KG1 (cell line): ENCODE results near the gene KDM7A.

Experiments
- DNase-seq: peaks from one replicate; lab custom pipeline; 2025; lab: John Stamatoyannopoulos, UW

KDM7A gene

DNA sequence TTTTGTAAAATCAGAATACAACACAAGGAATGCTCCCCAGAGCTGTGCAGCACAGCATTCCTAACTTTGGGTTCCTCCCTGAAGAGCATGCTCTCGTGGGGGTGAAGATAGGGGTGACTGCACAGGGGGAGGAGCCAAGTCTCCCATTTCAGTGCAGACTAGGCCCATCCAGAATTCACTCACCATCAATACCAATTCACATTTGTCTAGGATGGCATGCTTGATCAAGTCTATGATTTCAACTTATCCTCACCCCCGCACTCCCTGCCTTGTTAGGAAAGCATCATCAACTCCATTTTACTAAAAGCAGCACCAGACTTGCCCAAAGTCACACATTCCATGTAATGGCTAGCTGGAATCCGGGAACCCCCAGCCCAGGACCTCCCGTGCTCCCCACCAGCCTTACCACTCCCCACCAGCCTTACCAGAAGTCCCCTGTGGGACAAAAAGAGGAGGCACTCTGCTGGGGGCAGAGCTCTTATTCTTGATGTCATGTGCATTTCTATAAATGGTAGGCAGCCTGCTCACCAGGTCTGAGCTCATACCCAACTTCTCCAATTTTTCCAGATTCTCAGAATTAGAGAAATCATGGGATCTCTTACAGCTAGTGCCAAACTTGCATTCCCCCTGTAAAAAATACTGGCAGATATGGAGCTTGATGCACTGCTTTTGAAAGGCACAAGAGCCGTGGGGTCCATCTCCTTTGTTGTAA, 120.2 kb downstream of the KDM7A start:
- DNase-seq = no peak

DNA sequence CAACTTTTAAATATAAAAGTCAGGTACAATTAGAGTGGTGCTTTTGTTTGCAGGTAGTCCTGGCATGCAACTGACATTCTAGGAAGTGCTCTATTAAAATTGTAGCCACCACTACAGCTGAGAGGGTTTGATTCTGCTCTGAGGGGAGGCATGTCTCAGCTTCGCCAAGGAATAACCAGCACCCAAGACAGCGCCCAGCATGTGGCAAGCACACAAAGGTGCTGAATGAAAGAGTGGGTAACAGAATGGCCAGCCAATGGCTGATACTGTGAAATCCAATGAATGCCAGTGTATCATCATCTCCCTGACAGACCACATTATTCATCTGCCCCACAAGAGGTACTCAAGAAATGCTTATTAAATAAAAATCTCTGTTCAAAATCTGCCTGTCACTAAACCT, 121.0 kb downstream of the KDM7A start:
- no peak for DNase-seq

DNA sequence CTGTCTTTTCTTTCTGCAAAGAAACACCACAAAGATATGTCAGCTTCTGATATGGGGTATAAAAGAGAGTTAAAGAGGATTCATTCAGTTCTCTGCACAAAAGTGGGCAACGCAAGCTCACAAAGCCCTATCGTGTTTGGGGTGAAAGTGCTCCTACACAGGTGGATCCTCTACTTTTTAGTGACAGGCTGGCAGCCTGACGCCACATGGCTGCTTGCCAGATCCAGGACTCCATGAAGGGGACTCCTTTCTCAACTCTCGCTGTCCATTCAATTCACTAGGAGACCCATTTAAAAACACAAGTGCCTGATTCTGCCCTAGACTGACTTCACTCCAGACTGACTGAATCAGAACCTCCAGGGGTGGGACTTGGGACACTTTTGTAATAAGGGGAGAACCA, 122.0 kb downstream of the KDM7A start:
- no peak for DNase-seq

DNA sequence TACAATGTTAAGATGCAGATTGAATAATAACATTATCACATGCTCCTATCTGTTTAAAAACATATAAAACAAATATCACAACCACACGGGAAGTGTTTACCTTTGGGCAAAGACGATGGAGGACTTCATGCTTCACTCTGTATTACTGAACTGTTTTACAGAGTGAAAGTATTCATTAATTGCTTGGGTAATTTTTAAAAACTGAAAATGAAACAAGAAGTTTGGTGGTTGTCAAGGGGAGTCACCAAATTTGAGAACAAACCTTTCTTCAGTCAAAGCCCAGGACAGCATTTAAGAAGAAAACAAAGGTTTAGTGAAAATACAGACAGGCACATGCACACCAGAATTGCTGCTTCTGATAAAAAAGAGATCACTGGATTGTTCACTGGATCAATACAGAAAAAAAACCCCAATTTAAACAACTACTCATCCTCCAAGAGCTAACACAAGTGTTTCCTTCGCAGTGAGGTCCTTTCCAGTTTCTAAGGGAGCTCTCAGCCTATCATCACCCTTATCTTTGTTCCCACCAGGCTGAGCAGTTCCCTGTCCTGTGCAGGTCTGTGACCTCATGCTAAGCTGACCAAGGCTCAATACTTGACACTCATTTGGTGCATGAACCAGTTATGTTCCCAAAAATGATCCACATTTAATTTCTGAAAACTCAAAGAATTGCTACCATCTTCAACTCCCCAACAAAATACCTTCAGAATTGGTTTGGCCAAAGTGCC, 122.8 kb downstream of the KDM7A start:
- no peak for DNase-seq

DNA sequence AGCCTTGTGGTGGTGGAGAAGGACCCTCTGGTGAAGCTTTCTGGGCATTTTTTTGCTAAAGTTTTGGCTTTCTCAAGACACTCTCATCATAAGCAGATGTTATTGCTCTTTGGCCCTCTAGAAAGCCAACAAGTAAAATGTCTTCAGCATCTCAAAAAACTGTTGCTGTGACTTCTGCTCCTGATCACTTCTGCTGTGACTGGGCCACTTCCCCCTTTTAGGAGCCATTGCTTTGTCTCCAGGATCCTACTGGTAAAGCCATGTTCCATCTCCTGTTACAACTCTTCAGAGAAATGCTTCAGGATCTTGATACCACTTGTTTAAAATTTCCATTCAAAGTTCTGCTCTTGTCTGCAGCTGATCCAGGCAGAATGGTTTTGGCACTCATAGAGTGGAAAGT, 125.0 kb downstream of the KDM7A start:
- DNase-seq = no peak

DNA sequence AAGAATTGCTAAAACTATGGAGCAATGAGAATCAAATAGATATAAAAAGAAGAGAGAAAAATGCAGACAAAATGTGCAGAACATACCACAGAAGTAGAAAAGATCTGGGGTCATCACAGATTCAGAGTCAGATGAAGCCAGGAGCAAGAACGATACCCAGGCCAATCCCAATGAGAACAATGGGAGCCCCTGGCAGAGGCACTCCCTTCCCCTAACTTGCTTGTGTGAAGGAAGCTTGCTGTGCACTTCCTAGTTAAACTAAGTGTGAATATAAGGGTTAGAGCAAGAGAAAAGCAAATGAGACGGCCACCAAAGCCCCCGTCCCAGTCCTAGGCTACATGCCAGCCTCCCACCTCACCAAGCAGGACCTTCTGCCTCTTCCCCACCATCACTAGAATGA, 126.7 kb downstream of the KDM7A start:
- DNase-seq = no peak

DNA sequence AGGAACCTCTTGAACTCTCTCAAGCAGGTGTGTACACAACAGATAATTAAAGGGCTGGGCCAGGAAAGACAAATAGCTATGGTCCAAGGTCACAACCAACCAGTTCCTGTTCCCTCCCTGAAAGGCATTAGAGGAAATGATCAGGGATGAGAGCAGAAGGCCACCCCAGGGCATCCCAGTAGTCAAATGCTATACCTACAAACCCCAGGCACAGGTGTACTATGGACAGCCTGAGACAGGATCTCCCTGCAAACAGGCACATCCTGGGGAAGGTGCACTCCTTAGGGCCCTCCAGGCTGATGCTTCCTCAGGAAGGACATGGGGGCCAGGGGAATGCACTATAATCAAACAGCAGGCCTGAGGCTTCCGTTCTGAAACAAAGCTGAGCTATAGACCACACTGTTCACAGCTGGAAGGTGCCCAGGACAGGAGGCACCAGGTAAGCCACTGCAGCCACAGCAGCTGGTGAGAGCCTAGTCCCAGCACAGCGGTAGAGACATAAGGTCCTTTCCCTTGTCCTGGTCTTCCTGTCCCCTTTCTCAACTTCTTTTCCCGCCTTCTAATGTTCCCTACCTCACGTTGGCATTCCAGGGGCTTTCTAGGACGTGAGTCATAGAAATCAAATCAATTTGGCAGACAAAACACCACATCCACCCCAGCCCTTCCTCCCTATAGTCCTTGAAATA, 127.3 kb downstream of the KDM7A start:
- no peak for DNase-seq

DNA sequence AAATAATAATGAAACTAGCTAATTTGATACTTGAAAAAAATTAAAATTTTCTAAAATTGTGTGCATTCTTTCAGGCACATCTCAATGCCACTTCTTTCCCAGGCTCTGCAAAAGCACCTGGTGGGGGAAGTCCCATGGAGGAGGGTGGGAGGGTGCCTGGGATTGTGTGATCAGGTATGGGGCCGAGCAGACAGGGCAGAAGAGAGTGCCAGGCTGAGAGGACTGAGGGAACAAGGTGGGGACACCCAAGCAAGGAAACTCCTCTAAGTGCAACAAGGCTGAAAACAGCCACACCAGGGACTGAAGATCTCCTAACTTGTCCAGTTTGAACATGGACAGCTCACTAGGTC, 127.8 kb downstream of the KDM7A start:
- DNase-seq = no peak

DNA sequence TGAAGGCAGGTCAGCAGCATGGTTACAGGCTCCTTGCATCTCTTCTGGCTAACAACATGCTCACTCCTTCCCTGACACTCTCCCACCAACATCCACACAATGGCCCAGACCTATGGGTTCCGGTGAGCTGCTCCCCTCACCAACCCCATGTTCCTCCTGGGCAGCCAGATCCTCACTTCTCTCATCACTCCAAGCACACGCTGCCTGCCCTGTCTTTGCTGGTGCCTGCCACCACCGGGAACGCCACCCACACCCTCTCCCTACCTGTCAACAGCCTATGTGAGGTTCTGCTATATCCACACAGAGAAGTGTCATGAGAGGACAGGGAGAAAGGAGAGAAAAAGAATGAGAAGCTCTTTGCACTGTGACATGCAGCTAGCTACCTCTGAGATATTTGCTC, 128.6 kb downstream of the KDM7A start:
- DNase-seq = no peak

DNA sequence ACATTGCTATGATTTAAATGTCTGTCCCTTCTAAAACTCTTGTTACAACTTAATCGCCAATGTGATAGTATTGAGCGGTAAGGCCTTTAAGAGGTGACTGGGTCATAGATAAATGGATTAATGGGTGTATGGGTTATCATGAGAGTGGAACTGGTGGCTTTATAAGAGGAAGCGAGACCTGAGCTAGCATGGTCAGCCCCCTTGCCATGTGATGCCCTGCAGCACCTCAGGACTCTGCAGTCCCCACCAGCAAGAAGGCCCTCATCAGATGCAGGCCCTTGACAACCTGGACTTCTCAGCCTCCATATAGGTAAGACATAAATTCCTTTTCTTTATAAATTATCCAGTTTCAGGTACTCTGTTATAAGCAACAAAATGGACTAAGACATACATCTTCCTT, 129.6 kb downstream of the KDM7A start:
- no peak for DNase-seq

DNA sequence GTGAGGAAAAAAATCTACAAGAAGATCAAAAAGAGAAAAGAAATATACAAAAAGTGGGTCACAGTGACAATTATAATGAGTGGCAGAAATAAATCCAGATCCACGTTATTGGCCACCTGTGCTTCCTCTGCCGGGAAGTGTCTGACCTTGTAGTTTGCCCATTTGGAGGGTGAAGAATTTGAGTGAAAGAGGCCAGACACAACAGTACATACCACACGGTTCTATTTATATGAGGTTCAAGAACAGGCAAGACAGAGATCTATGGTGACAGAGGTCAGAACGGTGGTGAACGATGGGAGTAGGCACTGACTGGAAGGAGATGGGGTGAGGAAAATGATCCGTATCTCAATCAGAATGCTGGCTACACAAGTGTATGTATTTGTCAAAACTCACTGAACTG, 131.1 kb downstream of the KDM7A start:
- DNase-seq = no peak

DNA sequence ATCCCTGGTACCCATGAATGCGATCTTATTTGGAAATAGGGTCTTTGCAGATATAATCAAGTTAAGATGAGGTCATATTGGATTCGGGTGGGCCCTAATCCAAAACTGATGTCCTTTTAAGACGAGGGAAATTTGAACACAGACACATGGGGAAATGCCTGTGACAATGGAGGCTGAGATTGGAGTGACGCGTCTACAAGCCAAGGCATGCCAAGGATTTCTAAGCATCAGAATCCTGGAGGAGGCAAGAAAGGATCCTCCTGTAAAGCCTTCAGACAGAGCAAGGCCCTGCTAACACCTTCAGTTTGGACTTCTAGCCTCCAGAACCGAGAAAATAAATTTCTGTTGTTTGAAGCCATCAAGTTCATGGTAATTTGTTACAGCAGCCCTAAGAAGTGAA, 132.5 kb downstream of the KDM7A start:
- DNase-seq = no peak

DNA sequence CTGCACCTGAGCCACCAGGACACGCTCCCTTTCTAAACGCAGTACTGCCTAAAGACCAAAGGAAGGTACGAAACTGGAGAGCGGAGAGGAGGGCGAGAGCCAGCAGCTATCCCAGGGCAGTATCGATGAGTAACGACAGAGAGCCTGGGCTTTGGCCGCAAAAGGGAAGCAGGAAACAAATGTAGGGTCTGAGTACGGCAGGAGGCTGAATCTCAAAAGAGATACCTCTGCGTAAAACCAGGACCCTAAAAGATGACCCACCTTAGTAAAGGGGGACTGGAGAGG, 134.5 kb downstream of the KDM7A start:
- no peak for DNase-seq

DNA sequence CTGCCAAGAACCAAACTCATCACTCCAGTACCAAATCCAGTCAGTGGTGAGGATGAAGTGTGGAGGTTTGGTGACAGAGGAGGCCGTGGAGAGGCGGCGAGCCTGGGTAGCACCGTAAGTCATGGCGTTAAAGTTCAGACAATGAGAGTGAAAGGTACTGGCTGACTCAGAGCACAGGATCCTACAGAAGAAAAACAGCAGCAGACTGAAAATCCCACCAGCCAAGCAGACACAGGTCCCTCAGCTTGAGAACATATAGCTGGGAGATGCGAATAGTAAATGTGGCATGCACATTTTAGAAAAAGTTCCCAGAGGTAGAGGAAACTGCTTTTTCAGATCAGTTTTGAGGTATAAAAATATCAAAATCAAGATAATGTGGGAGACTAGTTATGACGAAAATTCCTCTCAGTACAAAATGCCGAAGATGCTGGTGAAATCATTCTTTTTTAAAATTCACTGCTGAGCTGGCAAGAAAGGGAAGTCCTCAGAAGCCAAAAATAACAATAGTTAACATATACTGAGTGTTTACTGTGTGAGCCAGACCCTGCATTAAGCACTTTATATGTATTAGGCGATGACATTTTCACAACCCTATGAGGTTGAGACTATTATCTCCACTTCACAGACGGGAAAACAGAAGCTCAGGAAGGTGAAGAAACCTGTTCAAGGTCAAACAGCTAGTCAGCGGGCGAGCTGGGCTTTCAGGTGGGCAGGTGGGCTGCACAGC, 135.0 kb downstream of the KDM7A start:
- no peak for DNase-seq

DNA sequence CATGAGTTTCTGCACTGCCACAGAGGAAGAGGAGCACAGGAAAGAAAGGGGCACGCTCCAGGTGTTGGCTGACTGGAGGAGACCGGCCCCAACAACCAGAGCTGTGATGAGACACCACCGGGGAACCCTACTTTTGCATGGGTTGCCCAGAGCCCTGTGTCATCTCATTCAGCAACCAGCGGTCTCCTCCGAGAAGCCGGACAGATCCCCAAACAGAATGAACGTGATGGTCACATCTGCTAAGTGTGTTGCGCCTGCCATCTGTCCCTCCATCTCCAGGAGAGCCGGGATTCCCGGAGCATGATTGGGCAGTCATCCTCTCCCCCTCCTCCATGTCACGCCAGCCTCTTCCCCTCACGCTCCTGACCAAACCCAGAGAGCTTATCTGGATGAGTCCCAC, 136.9 kb downstream of the KDM7A start:
- no peak for DNase-seq

DNA sequence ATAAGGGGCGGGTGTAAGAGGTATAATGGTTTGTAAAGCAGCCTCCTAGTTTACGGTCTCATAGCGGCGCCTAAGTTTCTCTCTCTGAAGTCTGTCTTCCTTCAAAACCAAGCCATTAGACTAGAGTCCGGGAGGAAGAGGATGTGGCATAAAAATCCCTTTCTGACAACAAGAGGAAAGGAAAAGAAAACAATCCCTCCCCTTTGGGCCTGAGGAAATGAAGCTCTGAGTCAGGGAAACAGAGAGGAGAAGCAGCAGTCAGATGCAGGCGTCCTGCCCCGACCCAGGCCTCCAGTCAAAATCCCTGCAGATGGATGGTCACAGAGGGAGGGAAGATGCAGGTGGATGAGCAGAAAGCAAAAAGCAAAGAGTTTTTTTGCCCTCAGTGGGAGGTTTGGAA, 137.7 kb downstream of the KDM7A start:
- no peak for DNase-seq

DNA sequence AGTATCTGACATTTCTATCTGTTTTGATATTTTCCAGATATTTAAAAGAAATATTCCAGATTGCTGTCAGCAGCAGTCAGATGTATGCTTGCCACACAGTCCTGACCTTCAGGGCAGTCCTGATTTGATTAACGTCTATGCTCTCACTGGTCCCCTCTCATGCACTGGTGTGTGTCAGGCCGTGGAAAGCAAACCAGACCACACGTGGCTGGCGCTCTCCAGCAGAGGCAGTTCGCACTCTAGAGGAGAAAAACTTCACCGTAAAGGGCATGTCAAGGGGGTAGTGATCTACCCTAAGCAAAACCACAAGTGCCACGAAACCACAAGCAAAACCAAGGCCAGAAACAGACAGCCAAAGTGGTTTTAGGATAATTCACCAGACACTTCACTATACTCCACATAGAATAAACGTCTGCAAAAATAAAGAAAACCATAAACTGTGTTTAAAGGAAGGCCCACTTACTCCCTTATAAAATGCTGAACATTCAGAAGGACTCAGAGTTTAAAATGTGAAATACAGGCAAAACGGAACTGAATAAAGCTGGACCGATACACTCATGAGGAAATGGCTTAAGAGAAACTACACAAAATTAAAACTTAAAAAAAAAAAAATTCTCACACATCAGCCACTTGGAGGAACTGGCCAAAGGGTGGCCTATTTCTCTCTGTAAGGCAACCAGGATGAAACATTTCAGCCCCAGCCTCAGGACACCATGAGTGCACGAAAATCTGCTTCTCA, 140.4 kb downstream of the KDM7A start:
- no peak for DNase-seq

DNA sequence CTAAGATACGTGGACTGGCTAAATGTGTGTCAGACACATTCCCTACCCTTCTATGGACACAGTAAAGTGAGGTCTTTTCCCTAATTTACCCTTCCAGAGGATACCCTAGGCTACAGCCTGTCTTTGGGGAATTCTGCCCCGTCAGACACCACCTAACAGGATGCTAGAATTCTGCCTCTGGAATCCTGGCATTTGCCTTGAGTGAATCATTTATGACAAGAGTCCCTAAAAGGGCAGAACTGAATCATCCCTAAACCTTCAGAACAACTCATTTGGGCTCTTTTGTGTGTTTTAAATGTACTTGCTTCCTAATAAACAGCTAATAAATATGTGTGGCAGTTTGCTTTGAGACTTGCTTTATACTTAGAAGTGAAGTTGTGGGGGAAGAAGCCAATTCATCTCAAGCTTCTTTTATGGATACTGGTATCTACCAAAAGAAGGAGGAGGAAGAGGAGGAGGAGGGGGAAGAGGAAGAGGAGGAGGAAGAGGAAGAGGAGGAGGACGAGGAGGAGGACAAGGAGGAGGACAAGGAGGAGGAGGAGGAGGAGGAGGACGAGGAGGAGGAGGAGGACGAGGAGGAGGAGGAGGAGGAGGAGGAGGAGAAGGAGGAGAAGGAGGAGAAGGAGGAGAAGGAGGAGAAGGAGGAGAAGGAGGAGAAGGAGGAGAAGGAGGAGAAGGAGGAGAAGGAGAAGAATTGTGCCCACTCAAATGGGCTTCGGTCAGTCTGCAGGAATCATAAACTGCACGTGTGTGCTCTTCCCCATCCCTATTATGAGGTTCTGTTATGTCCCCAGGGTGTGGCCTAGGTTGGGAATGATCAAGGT, 141.2 kb downstream of the KDM7A start:
- DNase-seq = no peak
